Measurements from ENCODE around the gene FLT3.

DNA sequence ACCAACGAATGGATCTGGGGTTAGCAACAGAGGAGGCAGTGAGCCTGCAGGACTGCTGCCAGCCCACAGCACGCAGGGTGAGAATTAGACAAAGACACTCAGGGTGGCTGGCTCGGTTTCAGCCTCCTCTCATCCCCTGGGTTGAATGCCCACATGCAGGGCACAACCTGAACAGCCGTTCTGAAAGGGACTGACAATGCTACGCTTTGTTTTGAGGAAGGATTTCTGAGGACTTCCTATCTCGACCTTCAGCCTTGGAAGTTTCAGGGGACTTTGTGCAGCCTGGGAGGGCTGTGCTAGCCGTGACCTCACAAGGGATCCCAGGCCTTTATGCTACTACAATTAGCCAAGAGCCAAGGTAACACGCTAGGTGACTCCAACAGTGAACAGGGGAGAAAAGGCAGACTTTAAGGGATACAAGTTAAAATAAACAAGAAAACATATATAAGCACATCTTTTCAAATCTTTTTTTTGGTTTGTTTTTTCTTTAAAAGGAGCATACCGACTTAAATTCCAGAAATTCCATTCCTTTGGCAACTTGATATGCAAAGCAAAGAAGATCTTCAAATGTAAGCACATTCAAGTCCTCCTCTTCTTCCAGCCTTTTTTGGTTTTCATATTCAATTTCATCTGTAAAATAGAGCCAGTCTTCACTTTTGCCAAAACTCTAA lies 77.4 kb downstream of the FLT3 start:
- TF ChIP-seq, protein P1, sequence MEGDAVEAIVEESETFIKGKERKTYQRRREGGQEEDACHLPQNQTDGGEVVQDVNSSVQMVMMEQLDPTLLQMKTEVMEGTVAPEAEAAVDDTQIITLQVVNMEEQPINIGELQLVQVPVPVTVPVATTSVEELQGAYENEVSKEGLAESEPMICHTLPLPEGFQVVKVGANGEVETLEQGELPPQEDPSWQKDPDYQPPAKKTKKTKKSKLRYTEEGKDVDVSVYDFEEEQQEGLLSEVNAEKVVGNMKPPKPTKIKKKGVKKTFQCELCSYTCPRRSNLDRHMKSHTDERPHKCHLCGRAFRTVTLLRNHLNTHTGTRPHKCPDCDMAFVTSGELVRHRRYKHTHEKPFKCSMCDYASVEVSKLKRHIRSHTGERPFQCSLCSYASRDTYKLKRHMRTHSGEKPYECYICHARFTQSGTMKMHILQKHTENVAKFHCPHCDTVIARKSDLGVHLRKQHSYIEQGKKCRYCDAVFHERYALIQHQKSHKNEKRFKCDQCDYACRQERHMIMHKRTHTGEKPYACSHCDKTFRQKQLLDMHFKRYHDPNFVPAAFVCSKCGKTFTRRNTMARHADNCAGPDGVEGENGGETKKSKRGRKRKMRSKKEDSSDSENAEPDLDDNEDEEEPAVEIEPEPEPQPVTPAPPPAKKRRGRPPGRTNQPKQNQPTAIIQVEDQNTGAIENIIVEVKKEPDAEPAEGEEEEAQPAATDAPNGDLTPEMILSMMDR (IDR thresholded peaks at IDR 0.05), result no peak
- TF ChIP-seq EZH2 (IDR thresholded peaks at IDR 0.05; ENCODE audit: borderline replicate concordance, insufficient read depth, low read depth, low read length, poor library complexity, severe bottlenecking), result no peak
